Glutamatergic neuron (in vitro differentiated cells): ENCODE results near the gene COPB1. TPM values are rescaled to one million over a fixed set of nuclear protein-coding genes. Genes with fewer than 3 reads are reported as not detected.

Source experiments
- DNase-seq: peaks from one replicate; pipeline ENCODE4 v3.0.0; 2022
- H3K27ac Mint-ChIP-seq: one replicate; pipeline ENCODE4 v1.8.0; 2020; ENCODE audit warnings: mild to moderate bottlenecking, mixed read lengths, inconsistent platforms; ENCODE audit not compliant: unreplicated experiment
- H3K27me3 Mint-ChIP-seq: one replicate; pipeline ENCODE4 v1.8.0; 2020; ENCODE audit warnings: mild to moderate bottlenecking, moderate library complexity, mixed read lengths, inconsistent platforms; ENCODE audit not compliant: unreplicated experiment
- H3K36me3 Mint-ChIP-seq: one replicate; pipeline ENCODE4 v1.8.0; 2020; ENCODE audit warnings: mild to moderate bottlenecking, mixed read lengths, inconsistent platforms; ENCODE audit not compliant: unreplicated experiment
- H3K4me1 Mint-ChIP-seq: one replicate; pipeline ENCODE4 v1.8.0; 2020; ENCODE audit warnings: mild to moderate bottlenecking, low read depth, mixed read lengths, inconsistent platforms; ENCODE audit not compliant: unreplicated experiment
- H3K4me3 Mint-ChIP-seq: one replicate; pipeline ENCODE4 v1.8.0; 2020; ENCODE audit warnings: mild to moderate bottlenecking, mixed read lengths, inconsistent platforms; ENCODE audit not compliant: unreplicated experiment
- H3K9me3 Mint-ChIP-seq: one replicate; pipeline ENCODE4 v1.8.0; 2020; ENCODE audit warnings: mild to moderate bottlenecking, moderate library complexity, mixed read lengths, inconsistent platforms; ENCODE audit not compliant: unreplicated experiment
- total RNA-seq: library from RNA; stranded (reverse); fragmentation: NEBNext Ultra II Directional; extraction: Animal tissue kit (Norgen Biotek cat#: 25700); gene quantifications from one replicate; pipeline ENCODE4 v1.2.1, GENCODE V29; 2021; ENCODE audit not compliant: unreplicated experiment
- TF ChIP-seq, protein P1 (sequence below): fragments of 200-600 bp; sonication (generic); IDR thresholded peaks from one replicate; pipeline ENCODE4 v1.5.0; 2021; ENCODE audit not compliant: partially characterized antibody, unreplicated experiment

COPB1 gene
- total RNA-seq, 1 donor from 2014 or later, result 99.4 TPM

DNA sequence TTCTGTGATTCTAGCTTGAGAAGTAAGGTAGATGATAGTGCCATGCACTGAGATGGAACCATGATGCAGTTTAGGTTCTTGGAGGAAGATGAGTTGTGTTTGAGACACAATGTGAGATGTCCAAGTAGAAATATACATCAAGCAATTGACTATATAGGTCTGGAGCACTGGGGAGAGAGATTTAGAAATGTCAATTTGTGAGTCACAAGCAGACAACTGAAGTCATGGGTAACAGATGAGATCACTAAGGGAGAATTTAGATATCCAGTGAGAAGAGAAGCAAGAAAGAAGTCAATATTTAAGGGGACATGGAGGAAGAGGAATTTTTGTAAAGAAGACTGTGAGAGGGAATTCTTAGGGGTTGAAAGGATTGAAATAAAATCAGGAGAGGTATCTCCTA is 75.5 kb downstream of the COPB1 start:
- H3K27ac Mint-ChIP-seq, result no peak overlapping the region
- H3K27me3 Mint-ChIP-seq, result no peaks in the 10 kb centered on the region
- H3K36me3 Mint-ChIP-seq, result no peaks in the 10 kb centered on the region
- H3K4me3 Mint-ChIP-seq, result no peak overlapping the region
- no peak for DNase-seq
- TF ChIP-seq, protein P1, sequence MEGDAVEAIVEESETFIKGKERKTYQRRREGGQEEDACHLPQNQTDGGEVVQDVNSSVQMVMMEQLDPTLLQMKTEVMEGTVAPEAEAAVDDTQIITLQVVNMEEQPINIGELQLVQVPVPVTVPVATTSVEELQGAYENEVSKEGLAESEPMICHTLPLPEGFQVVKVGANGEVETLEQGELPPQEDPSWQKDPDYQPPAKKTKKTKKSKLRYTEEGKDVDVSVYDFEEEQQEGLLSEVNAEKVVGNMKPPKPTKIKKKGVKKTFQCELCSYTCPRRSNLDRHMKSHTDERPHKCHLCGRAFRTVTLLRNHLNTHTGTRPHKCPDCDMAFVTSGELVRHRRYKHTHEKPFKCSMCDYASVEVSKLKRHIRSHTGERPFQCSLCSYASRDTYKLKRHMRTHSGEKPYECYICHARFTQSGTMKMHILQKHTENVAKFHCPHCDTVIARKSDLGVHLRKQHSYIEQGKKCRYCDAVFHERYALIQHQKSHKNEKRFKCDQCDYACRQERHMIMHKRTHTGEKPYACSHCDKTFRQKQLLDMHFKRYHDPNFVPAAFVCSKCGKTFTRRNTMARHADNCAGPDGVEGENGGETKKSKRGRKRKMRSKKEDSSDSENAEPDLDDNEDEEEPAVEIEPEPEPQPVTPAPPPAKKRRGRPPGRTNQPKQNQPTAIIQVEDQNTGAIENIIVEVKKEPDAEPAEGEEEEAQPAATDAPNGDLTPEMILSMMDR, result no peak
- peaks cover 8% of the 10 kb centered on the region for H3K4me1 Mint-ChIP-seq
- H3K9me3 Mint-ChIP-seq, result peaks cover 2% of the 10 kb centered on the region

DNA sequence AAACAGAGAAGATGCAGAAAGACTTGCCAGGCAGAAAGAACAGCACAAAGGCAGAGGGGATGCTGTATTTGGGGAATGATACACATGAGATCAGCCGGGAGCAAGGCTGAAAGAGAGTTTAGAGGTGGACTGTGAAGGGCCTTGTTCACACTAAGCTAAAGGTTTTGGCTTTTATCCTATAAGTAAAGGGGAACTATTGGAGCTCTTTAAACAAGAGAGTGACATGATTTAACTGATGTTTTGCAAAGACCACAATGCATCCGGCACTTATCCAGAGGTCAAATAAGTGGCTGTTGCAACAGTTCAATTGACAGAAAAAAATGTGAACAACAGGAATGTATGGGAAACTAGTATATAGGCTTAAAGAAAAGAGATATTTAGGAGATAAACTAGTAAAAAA is 76.0 kb downstream of the COPB1 start:
- TF ChIP-seq, protein P1, result no peak
- Mint-ChIP-seq H3K4me1 (peaks cover 8% of the 10 kb centered on the region), H3K36me3 (no peaks in the 10 kb centered on the region), H3K27me3 (no peaks in the 10 kb centered on the region), H3K4me3 (no peak overlapping the region), H3K9me3 (peaks cover 2% of the 10 kb centered on the region), H3K27ac (no peak overlapping the region)
- no peak for DNase-seq

DNA sequence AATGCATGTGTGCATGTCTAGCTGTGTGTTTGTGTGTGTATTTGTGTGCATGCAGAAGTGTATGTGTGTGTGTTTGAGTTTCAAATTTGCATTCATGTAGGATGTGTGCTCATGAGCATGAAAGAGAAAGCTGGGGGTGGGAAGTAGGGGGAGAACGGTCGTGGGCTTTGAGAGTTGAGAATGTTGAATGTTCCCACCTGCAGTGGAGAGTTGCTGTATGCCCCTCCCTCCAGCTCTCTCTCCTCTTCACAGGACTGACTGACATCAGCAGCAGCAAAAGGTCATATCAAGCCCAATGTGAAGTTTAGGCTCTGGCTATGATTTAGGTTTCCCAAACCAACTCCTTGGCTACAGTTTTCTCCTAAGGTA is 76.8 kb downstream of the COPB1 start:
- no peaks in the 10 kb centered on the region for H3K36me3 Mint-ChIP-seq
- TF ChIP-seq, protein P1, result no peak
- H3K4me3 Mint-ChIP-seq, result no peak overlapping the region

DNA sequence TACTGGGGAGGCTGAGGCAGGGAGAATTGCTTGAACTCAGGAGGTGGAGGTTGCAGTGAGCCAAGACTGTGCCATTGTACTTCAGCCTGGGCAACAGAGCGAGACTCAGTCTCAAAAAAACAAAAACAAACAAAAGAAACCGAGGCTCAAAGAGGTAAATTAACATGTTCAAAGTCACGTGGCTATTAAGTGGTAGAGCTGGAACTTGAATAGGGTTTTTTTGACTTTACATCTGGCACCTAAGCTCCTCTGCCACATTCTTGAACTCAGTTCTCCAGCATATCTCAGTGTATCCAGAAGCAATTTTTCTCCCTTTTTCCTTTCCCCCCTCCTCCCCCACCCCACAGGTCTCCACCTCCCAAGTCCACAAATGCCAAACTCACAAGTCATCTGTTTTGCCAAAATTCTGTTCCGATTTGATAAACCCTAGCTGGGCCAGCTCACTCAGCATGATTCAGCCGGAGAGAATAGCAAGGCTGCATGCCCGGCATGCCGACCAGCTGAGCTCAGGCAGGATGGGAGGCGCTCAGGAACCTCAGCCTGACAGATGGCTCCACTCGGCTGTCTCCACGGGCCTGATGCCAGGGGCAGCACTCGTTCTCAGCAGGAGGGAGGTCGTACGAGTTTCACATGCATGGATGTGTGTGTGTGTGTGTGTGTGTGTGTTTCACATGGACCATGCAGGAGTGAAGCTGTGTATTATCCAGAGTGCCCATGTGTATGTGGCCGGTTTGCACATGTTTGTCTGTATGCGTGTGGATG is 77.4 kb downstream of the COPB1 start:
- Mint-ChIP-seq H3K4me3 (no peak overlapping the region), H3K27ac (no peak overlapping the region), H3K4me1 (peaks cover 8% of the 10 kb centered on the region), H3K9me3 (peaks cover 2% of the 10 kb centered on the region), H3K27me3 (no peaks in the 10 kb centered on the region), H3K36me3 (no peaks in the 10 kb centered on the region)
- peak; percentile 89 for DNase-seq
- TF ChIP-seq, protein P1, result no peak

More for the DNA sequence above, 76.8 kb downstream of the COPB1 start:
- DNase-seq, result no peak
- Mint-ChIP-seq H3K9me3 (peaks cover 2% of the 10 kb centered on the region), H3K4me1 (peaks cover 8% of the 10 kb centered on the region), H3K27me3 (no peaks in the 10 kb centered on the region), H3K27ac (no peak overlapping the region)

DNA sequence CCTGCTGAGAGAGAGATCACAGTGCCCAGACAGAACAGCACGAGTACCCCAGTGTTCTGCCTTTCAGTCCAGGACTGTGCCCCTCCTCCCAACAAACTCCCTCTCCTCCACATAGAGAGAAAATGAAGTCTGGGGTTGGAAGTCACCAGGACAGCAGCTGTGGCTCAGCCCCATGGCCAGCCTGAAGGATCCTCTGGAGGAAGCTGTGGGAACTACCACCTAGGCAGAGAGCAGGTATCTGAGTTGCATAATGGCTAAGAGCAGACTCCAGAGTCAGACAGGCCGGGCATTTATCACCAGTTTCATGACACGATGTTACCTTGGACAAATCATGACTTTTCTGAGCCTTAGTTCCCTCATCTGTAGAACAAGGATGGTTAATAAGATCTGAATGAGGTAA is 79.4 kb downstream of the COPB1 start:
- TF ChIP-seq, protein P1, result no peak
- Mint-ChIP-seq H3K9me3 (peaks cover 2% of the 10 kb centered on the region), H3K36me3 (no peaks in the 10 kb centered on the region), H3K27ac (no peak overlapping the region), H3K4me3 (no peak overlapping the region), H3K4me1 (peaks cover 8% of the 10 kb centered on the region), H3K27me3 (no peaks in the 10 kb centered on the region)
- no peak for DNase-seq
